GM06990 (cell line): Measurements from ENCODE around the gene GRHPR.
"Not testable (repeated sequence)": the region's sequence is repeated elsewhere in the genome, so short reads cannot be mapped to it uniquely, and the experiment has no call there.

ENCODE experiments used
- DNase-seq: peaks from one replicate; pipeline ENCODE4 v3.0.0-alpha.2; 2011; ENCODE audit not compliant: insufficient read length; ENCODE audit errors: extremely low read depth
- H3K27me3 ChIP-seq: replicated peaks from 2 replicates; pipeline ENCODE4 v1.6.0; 2011; ENCODE audit warnings: low read length; ENCODE audit not compliant: control insufficient read depth, insufficient read depth
- H3K36me3 ChIP-seq: 2 replicates; pipeline ENCODE4 v1.5.1; 2011; ENCODE audit warnings: low read length; ENCODE audit not compliant: control insufficient read depth, insufficient read depth
- H3K4me3 ChIP-seq: replicated peaks from 2 replicates; pipeline ENCODE4 v1.5.1; 2011; ENCODE audit warnings: low read depth, mild to moderate bottlenecking, control low read depth, low read length
- CTCF ChIP-seq: IDR thresholded peaks from 2 replicates; pipeline ENCODE4 v1.5.1; 2011; ENCODE audit warnings: low read length, control low read depth, mild to moderate bottlenecking, inconsistent platforms; ENCODE audit not compliant: insufficient read depth, poor library complexity, severe bottlenecking

GRHPR gene

GRCh38 chr9:37425298-37425752, 2.8 kb downstream of the GRHPR start:
- peaks cover 37% of the 10 kb centered on the region for H3K36me3 ChIP-seq
- TF ChIP-seq CTCF = no peak

GRCh38 chr9:37426431-37426830, 3.9 kb downstream of the GRHPR start:
- peaks cover 42% of the 10 kb centered on the region for H3K36me3 ChIP-seq
- not testable (repeated sequence) for H3K27me3 ChIP-seq, DNase-seq, H3K4me3 ChIP-seq

More at GRCh38 chr9:37425298-37425752, 2.8 kb downstream of the GRHPR start:
- no peak overlapping the region; the same call in 1 of the 2 replicates for H3K4me3 ChIP-seq
- DNase-seq = no peak
- H3K27me3 ChIP-seq = no peaks in the 10 kb centered on the region

GRCh38 chr9:37426846-37427245, 4.3 kb downstream of the GRHPR start:
- no peak for TF ChIP-seq CTCF
- Histone ChIP-seq H3K27me3 (no peaks in the 10 kb centered on the region), H3K36me3 (peaks cover 45% of the 10 kb centered on the region), H3K4me3 (no peak overlapping the region)
- DNase-seq = no peak

GRCh38 chr9:37428345-37428744, 5.8 kb downstream of the GRHPR start:
- no peak overlapping the region for H3K4me3 ChIP-seq
- DNase-seq = no peak
- no peaks in the 10 kb centered on the region for H3K27me3 ChIP-seq
- TF ChIP-seq CTCF = no peak
- H3K36me3 ChIP-seq = peaks cover 52% of the 10 kb centered on the region

- no peak for TF ChIP-seq CTCF
- no peaks in the 10 kb centered on the region for H3K27me3 ChIP-seq
- peaks cover 47% of the 10 kb centered on the region for H3K36me3 ChIP-seq
- no peak overlapping the region for H3K4me3 ChIP-seq
- DNase-seq = no peak
These were observed 7.2 kb downstream of the GRHPR start for GRCh38 chr9:37429441-37430285.

GRCh38 chr9:37430841-37431597, 8.5 kb downstream of the GRHPR start:
- Histone ChIP-seq H3K27me3 (no peaks in the 10 kb centered on the region), H3K4me3 (no peak overlapping the region), H3K36me3 (peaks cover 47% of the 10 kb centered on the region)
- TF ChIP-seq CTCF = peak; percentile 8
- no peak for DNase-seq
